Duodenal mucosa (tissue), 2 donors: ENCODE data around the gene GSTT2B.
"Not testable (repeated sequence)": the region's sequence is repeated elsewhere in the genome, so short reads cannot be mapped to it uniquely, and the experiment has no call there.

ENCODE experiments used
- H3K27ac ChIP-seq: one replicate; pipeline ENCODE4 v1.7.0; 2013; ENCODE audit warnings: low read depth, low read length
- H3K27me3 ChIP-seq, 2 donors: one replicate each; pipeline ENCODE4 v1.7.0; 2013; ENCODE audit warnings: low read length in 2 of 2, control low read depth in 1 of 2; ENCODE audit not compliant: insufficient read depth in 2 of 2, control insufficient read depth in 1 of 2
- H3K36me3 ChIP-seq, 2 donors: one replicate each; pipeline ENCODE4 v1.7.0; 2013; ENCODE audit warnings: low read length in 2 of 2, control low read depth in 1 of 2; ENCODE audit not compliant: insufficient read depth in 2 of 2, control insufficient read depth in 1 of 2
- H3K4me1 ChIP-seq, 2 donors: one replicate each; pipeline ENCODE4 v1.7.0; 2013; ENCODE audit warnings: low read length in 2 of 2, control low read depth in 1 of 2; ENCODE audit not compliant: insufficient read depth in 2 of 2, control insufficient read depth in 1 of 2
- H3K4me3 ChIP-seq, 2 donors: one replicate each; pipeline ENCODE4 v1.7.0; 2013; ENCODE audit warnings: low read length in 2 of 2, low read depth in 1 of 2
- H3K9ac ChIP-seq, 2 donors: one replicate each; pipeline ENCODE4 v1.7.0; 2013; ENCODE audit warnings: low read length in 2 of 2, low read depth in 1 of 2
- H3K9me3 ChIP-seq, 2 donors: one replicate each; pipeline ENCODE4 v1.7.0; 2013; ENCODE audit warnings: low read length in 2 of 2, control low read depth in 1 of 2; ENCODE audit not compliant: control insufficient read depth in 1 of 2

Gene GSTT2B

DNA sequence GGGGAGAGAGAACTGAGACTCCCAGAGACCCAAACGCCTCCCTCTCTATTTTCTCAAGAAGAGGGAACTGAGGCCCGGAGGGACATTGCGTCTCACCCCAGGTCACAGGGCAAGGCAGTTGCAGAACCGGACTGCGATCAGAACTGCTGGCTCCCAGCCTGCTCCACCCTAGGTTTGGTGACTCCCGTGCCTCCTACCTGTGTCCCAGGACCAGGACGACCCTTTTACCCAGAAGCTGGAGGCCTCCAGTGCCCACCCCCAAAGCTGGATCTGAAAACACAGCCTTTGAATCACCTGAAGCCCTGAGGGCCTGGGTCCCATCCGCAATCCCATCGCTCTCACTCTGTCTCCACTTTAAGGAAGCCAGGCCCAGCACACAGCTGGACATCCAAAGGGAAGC is 42.9 kb upstream of the GSTT2B start:
- no peak overlapping the region for H3K9ac ChIP-seq
- peaks cover 5 to 8% of the 10 kb centered on the region in 2 donors for H3K4me1 ChIP-seq
- H3K9me3 ChIP-seq, result no peaks in the 10 kb centered on the region
- no peak overlapping the region for H3K27ac ChIP-seq
- no peaks in the 10 kb centered on the region for H3K36me3 ChIP-seq
- no peak overlapping the region for H3K4me3 ChIP-seq
- H3K27me3 ChIP-seq, result no peaks in the 10 kb centered on the region

DNA sequence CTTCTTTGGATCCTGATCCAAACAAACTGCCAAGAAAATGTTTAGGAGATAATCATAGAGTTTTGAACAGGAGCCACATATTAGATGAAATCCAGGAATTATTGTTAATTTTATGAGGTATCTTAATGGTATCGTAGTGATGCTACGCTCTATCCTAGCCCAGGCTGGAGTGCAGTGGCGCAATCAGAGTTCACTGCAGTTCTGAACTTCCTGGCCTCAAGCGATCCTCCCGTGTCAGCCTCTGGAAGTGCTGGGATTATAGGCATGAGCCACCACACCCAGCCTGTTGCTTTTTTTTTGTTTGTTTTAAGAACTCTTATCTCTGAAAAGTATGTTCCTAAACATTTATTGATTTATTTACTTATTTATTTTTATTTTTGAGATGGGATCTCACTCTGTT is 41.9 kb upstream of the GSTT2B start:
- no peaks in the 10 kb centered on the region for H3K4me1 ChIP-seq
- H3K9ac ChIP-seq, result no peak overlapping the region
- H3K27ac ChIP-seq, result no peak overlapping the region
- H3K36me3 ChIP-seq, result no peaks in the 10 kb centered on the region
- no peaks in the 10 kb centered on the region for H3K27me3 ChIP-seq
- H3K9me3 ChIP-seq, result no peaks in the 10 kb centered on the region
- H3K4me3 ChIP-seq, result no peak overlapping the region

DNA sequence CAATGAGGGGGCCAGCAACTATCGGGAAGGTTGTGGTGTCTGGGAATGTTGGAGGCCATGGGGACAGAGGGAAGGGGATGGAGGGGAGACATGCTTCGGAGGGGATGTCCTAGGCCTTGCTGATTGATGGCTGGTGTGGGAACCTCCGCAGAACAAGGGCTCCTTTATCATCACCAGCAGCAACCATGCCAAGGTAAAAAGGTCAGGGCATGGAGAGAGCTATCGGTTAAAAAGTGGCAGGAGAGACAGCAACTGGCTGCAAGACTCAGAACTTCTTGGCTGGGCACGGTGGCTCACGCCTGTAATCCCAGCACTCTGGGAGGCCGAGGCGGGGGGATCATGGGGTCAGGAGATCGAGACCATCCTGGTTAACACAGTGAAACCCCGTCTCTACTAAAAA is 41.3 kb upstream of the GSTT2B start:
- Histone ChIP-seq H3K36me3 (no peaks in the 10 kb centered on the region), H3K4me3 (no peak overlapping the region), H3K27ac (no peak overlapping the region), H3K9me3 (no peaks in the 10 kb centered on the region), H3K27me3 (no peaks in the 10 kb centered on the region), H3K4me1 (no peaks in the 10 kb centered on the region), H3K9ac (no peak overlapping the region)

DNA sequence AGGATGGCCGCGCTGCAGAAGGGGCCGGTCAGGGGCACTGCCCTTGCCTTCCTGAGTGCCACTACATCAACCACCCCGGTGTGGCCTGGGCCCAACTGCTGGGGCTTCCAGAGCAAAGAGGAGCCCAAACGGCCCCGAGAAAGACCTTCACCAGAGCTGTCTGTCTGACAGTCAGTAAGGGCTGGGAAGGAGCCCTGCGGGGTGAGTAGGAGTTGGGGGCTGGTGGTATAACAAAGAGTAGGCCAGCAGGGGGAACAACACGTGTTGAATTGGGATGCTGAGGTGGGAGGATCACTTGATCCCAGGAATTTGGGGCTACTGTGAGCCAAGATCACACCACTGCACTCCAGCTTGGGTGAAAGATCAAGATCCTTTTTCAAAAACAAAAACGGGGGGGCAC is 40.3 kb upstream of the GSTT2B start:
- no peaks in the 10 kb centered on the region for H3K27me3 ChIP-seq
- H3K4me3 ChIP-seq, result no peak overlapping the region
- no peak overlapping the region for H3K9ac ChIP-seq
- no peaks in the 10 kb centered on the region for H3K36me3 ChIP-seq
- H3K27ac ChIP-seq, result no peak overlapping the region
- H3K4me1 ChIP-seq, result no peaks in the 10 kb centered on the region
- H3K9me3 ChIP-seq, result no peaks in the 10 kb centered on the region

DNA sequence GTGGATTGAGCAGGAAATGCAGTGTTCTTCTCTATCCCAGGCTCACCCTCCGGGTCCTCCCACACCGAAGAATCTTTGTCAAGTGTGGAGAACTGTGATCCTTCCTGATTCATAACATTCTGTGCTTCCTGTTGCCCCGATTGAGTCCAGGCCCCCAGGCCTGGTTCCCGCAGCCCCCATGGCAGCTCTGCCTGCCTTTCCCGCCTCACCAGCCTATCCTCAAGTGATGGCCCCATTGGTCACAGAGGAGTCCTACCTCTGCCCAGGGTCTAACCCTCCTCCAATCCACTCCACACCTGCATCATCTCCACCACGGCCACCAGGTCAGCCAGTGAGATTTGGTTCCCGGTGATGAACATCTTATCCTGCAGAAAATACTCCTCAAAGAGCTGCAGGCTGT is 38.8 kb upstream of the GSTT2B start:
- H3K36me3 ChIP-seq, H3K9me3 ChIP-seq, H3K9ac ChIP-seq, H3K4me3 ChIP-seq, H3K27ac ChIP-seq, H3K4me1 ChIP-seq, H3K27me3 ChIP-seq: not testable (repeated sequence)

DNA sequence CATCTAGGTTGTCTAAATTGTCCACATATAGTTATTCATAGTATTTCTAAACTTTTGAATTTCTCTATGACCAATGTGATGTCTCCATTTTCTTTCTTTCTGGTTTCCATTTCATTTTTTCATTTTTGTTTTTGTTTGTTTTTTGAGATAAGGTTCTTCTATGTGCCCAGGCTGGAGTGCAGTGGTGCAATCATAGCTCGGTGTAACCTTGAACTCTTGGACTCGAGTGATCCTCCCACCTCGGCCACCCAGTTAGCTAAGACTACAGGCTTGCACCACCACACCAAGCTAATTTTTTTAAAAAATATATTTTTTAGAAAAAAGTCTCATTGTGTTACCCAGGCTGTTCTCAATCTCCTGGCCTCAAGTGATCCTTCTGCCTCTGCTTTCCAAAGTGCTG is 36.1 kb upstream of the GSTT2B start:
- Histone ChIP-seq H3K4me1 (no peaks in the 10 kb centered on the region), H3K36me3 (no peaks in the 10 kb centered on the region), H3K27ac (no peak overlapping the region), H3K9me3 (no peaks in the 10 kb centered on the region), H3K4me3 (no peak overlapping the region), H3K9ac (no peak overlapping the region), H3K27me3 (no peaks in the 10 kb centered on the region)

DNA sequence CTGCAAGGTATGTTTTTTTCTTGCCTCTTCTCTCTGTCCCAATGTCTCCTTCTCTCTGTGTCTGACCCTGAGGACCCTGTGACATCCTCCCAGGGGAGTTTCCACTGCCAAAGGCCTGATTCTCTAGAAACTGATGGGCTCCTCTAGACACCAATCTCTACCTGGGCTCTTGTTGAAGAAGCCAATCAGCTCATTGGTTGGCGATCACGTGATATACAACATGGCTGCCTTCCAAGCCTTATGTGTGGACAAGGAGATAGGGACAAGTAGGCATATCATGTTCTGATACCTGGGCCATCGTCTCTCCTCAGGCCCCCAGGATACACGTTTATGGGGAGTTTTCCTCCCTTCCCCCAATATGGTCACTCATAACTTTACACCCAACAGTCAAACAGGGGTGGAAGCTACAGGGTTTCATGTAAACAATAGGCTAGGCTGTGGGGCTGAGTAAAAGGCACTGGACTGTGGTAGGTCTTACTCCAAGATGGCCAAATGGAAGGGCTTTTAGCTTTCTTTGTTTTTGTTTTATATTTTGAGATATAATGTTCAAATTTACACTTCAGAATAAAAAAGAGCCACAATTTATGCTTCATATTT is 32.7 kb upstream of the GSTT2B start:
- H3K36me3 ChIP-seq, H3K4me3 ChIP-seq, H3K9ac ChIP-seq, H3K4me1 ChIP-seq, H3K27me3 ChIP-seq, H3K9me3 ChIP-seq, H3K27ac ChIP-seq: not testable (repeated sequence)

DNA sequence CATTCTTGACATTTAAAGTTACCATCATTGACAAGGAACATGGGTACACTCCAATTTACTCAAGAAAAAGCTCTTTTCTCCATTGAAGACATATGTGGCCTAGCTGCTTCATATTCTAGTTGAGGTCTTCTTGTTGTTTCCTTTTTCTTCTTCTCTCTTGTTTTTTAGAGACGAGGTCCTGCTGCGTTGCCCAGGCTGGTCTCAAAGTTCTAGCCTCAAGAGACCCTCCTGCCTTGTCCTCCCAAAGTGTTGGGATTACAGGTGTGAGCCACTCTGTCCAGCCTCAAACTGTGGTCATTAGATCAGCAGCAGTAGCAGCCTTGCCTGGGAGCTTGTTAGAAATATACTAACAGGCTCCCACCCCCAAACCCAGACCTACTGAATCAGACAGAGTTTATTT is 32.1 kb upstream of the GSTT2B start:
- H3K9ac ChIP-seq, H3K4me1 ChIP-seq, H3K9me3 ChIP-seq, H3K4me3 ChIP-seq, H3K36me3 ChIP-seq, H3K27ac ChIP-seq, H3K27me3 ChIP-seq: not testable (repeated sequence)

DNA sequence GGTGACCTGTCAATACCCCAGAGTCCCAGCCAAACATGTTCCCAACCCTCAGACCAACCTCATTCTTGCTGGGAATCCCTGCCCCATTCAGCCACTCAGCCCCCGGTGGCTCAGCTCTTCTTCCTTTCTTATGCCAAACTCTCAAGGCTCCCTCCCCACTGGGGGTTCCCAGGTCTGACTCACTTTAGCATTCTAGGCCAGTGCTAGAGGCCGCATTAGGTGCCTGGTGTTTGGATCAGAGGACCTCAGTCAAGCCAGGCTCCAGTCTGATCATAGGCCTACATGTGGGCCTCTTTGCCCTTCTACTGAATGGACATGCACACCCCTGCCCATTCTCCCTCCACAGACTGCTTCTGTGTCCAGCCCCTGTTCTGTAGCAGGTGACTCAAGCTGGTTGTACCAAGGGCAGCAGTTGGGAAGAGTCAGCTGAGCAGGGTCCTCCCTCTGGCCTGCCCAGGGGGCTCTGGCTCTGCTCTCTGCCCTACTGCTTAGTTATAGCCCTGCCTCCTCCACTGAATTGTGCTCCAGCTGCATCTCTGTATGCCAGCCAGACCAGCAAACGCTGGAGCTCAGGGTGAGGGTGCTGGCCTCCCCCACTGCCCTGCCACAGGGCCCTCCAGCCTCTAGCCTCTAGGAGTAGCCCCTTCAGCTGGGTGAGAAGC is 28.7 kb upstream of the GSTT2B start:
- not testable (repeated sequence) for H3K9ac ChIP-seq, H3K4me1 ChIP-seq, H3K36me3 ChIP-seq, H3K27me3 ChIP-seq, H3K27ac ChIP-seq, H3K4me3 ChIP-seq, H3K9me3 ChIP-seq

DNA sequence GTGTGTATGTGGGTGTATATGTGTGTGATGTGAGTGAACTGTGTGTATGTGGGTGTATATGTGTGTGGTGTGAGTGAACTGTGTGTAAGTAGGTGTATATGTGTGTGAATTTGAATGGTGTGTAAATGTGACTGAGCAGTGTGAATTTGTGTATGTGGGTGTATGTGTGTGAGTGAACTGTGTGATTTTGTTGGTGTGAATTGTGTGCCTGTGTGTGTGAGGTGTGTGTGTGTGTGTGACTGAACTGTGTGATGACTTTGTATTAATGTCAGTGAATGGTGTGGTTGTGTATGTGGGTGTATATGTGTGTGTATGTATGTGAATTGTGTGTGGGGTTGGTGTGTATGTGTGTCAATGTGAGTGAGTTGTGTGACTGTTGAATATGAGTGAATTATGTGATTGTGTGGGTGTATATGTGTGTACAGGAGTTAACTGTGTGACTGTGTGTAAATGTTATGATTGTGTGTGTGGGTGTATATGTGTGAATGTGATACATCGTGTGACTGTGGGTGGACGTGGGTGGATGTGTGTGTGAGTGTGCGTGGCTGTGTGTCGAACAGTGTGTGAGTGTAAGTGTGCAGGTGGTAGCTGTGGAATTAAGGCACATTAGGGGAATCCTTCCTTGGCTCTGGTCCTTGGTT is 25.7 kb upstream of the GSTT2B start:
- H3K36me3 ChIP-seq, H3K4me3 ChIP-seq, H3K9me3 ChIP-seq, H3K9ac ChIP-seq, H3K4me1 ChIP-seq, H3K27me3 ChIP-seq, H3K27ac ChIP-seq: not testable (repeated sequence)
